HepG2 (cell line): Measurements from ENCODE around the gene SLC35F1. TPM values are rescaled to one million over a fixed set of nuclear protein-coding genes. Genes with fewer than 3 reads are reported as not detected.

Source experiments
- ATF6 ChIP-seq: sonication (generic); formaldehyde crosslinking; conservative IDR thresholded peaks from 2 replicates; pipeline ENCODE4 v1.4.0; 2020; ENCODE audit warnings: missing genetic modification reagents
- EHMT2 ChIP-seq: fragments of 200-600 bp; sonication (generic); IDR thresholded peaks from 2 replicates; pipeline ENCODE4 v1.7.0; 2017; ENCODE audit warnings: antibody characterized with exemption, low read depth, low read length, borderline replicate concordance
- MAFF ChIP-seq: IDR thresholded peaks from 2 replicates; pipeline ENCODE4 v1.6.1; 2011; ENCODE audit warnings: low read depth, low read length, improper control_type of control experiment
- NRL ChIP-seq: sonication (generic); formaldehyde crosslinking; IDR thresholded peaks from 2 replicates; pipeline ENCODE4 v1.5.0; 2020; ENCODE audit warnings: missing genetic modification reagents, mild to moderate bottlenecking, moderate library complexity, borderline replicate concordance
- PRDM10 ChIP-seq: sonication (generic); formaldehyde crosslinking; IDR thresholded peaks from 2 replicates; pipeline ENCODE4 v1.4.0; 2020; ENCODE audit warnings: low read depth, missing genetic modification reagents
- TBX3 ChIP-seq: fragments of 450-650 bp; IDR thresholded peaks from 2 replicates; pipeline ENCODE4 v1.6.1; 2017; ENCODE audit warnings: antibody characterized with exemption, mild to moderate bottlenecking, inconsistent platforms, borderline replicate concordance
- TCF7 ChIP-seq: sonication (generic); IDR thresholded peaks from 2 replicates; pipeline ENCODE4 v1.6.1; 2016; ENCODE audit warnings: antibody characterized with exemption, low read depth
- TFDP1 ChIP-seq: IDR thresholded peaks from 2 replicates; pipeline ENCODE4 v1.6.1; 2016; ENCODE audit warnings: missing compliant biosample characterization, missing genetic modification reagents, borderline replicate concordance
- ZHX1 ChIP-seq: sonication (generic); formaldehyde crosslinking; IDR thresholded peaks from 2 replicates; pipeline ENCODE4 v1.8.1; 2022; ENCODE audit warnings: low read depth, mild to moderate bottlenecking, missing genetic modification reagents
- ZNF10 ChIP-seq: sonication (generic); formaldehyde crosslinking; IDR thresholded peaks from 2 replicates; pipeline ENCODE4 v1.4.0; 2020; ENCODE audit warnings: mild to moderate bottlenecking, low read depth, missing genetic modification reagents, borderline replicate concordance
- ZNF24 ChIP-seq: fragments of 450-650 bp; IDR thresholded peaks from 2 replicates; pipeline ENCODE4 v1.6.1; 2017; ENCODE audit warnings: antibody characterized with exemption, mild to moderate bottlenecking
- ZNF512 ChIP-seq: sonication (generic); formaldehyde crosslinking; IDR thresholded peaks from 2 replicates; pipeline ENCODE4 v1.4.0; 2020; ENCODE audit warnings: mild to moderate bottlenecking, missing genetic modification reagents
- ZNF639 ChIP-seq: conservative IDR thresholded peaks from 2 replicates; pipeline ENCODE4 v1.6.1; 2018; ENCODE audit warnings: missing genetic modification reagents
- ZNF678 ChIP-seq: sonication (generic); formaldehyde crosslinking; IDR thresholded peaks from 2 replicates; pipeline ENCODE4 v1.4.0; 2020; ENCODE audit warnings: mild to moderate bottlenecking, missing genetic modification reagents
- polyA plus RNA-seq, 8 experiments: library from polyadenylated mRNA; depleted of rRNA in 3 of 8; stranded (reverse) in 7 of 8; unstranded in 1 of 8; fragments of >200 nt; fragmentation: Illumina TruSeq in 4 of 8; extraction: Trizol in 4 of 8; gene quantifications; 2 replicates each; pipeline versions ENCODE4 v1.2.1 to v1.2.3, GENCODE V29; 2011 to 2016; ENCODE audit warnings: low read depth in 4 of 8, missing spikeins in 1 of 8, mixed read lengths in 1 of 8; ENCODE audit not compliant: insufficient read depth in 1 of 8
- total RNA-seq, 5 experiments: library from RNA; depleted of rRNA; stranded (reverse); fragments of >200 nt; fragmentation: Illumina TruSeq; extraction: Trizol; gene quantifications; 2 replicates each; pipeline ENCODE4 v1.2.3, GENCODE V29; 2016; ENCODE audit warnings: low read depth in 1 of 5

SLC35F1 gene
- total and polyA plus RNA-seq, 2 of the 13 experiments (the other 11 are each of a cell fraction or from before 2014, with no cell fraction given): 0.01 TPM; not detected in 1

- TF ChIP-seq TFDP1 (CRISPR knock-in tag) (no peak), ZNF24 (no peak), MAFF (no peak), ZNF512 (no peak), EHMT2 (no peak), ZHX1 (no peak), NRL (no peak), ZNF10 (CRISPR knock-in tag) (no peak), TCF7 (no peak), PRDM10 (CRISPR knock-in tag) (no peak), ZNF639 (CRISPR knock-in tag) (no peak), ATF6 (CRISPR knock-in tag) (no peak), TBX3 (no peak), ZNF678 (0 out of 2 replicates have a peak, but pooled peaks have one; percentile 65)
These were observed 13.0 kb downstream of the SLC35F1 start (continued) for GRCh38 chr6:117919775-117920729.
